CD4-positive, alpha-beta T cell treated with Interferon gamma for 1 hour (primary cell): ENCODE measurements around the gene CAMTA1.

ENCODE experiments used
- DNase-seq: peaks from one replicate; pipeline ENCODE4 v3.0.0-alpha.2; 2020

The CAMTA1 gene

DNA sequence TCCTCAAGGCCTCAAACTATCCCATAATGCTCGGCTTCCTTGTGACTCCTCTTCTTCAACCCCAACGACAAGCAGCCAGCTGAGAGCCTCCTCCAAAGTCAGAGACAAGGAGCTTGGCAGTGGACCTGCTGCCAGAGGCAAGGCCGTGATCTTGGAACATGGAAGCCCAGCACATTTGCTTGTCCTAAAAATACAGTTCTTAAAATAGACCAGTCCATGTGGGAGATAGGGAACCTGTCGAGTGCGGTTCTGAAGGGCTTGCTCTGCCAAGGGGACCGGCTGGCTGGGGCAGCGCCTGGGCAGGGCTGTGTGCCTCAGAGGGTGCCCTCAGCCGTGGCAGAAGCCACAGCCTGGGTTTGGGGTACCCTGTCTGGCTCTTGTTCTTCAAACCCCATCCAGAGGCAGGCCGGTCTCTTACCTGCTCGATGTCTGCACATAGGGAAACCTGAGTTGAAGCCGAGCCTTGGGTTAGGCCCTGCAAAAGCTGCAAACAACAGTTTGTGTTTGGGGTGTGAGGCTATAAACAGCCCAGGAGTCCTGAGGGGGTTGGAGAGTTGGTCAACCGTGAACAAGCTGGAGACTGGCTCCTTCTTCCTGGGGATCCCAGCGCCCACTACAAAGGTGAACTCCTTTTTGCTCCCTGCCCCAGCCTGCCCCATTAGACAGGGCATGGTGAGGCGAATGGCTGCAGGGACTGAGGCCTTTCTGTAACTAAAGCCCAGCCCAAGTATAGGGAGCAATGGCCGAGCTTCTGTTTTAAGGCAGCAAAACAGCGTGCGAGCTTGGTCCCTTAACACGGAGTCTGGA is 228.8 kb downstream of the CAMTA1 start:
- no peak for DNase-seq

- DNase-seq, result no peak
Measured at GRCh38 chr1:7014640-7014930, 229.3 kb downstream of the CAMTA1 start.

GRCh38 chr1:7015022-7015421 is 229.8 kb downstream of the CAMTA1 start:
- no peak for DNase-seq

- no peak for DNase-seq
Measured at GRCh38 chr1:7018351-7018750, 233.1 kb downstream of the CAMTA1 start.

- no peak for DNase-seq
Measured at GRCh38 chr1:7018826-7019225, 233.6 kb downstream of the CAMTA1 start.

- no peak for DNase-seq
Measured at GRCh38 chr1:7019510-7019909, 234.3 kb downstream of the CAMTA1 start.

- no peak for DNase-seq
Measured at GRCh38 chr1:7022058-7022457, 236.8 kb downstream of the CAMTA1 start.

DNA sequence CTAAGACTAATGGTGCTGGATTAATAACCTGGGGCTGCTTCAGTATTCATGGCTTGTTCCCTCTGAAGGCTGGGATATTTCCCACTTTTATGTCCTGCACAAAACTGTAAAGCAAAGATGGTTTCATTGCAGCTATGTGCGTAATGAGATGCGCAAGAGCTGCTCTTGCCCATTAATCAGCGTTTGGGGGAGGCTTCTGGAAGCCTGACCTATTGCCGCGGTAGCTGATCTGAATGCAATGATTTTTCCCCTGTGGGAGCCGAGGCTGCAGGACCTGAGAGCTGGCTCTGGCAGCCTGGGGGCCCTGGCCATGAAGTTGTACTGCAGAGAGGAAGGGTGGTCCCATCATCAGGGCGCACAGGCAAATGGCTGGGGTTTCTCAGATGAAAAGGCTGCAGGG is 239.8 kb downstream of the CAMTA1 start:
- no peak for DNase-seq

- no peak for DNase-seq
Measured at GRCh38 chr1:7026169-7026568, 240.9 kb downstream of the CAMTA1 start.

- no peak for DNase-seq
Measured at GRCh38 chr1:7032992-7033391, 247.7 kb downstream of the CAMTA1 start.

DNA sequence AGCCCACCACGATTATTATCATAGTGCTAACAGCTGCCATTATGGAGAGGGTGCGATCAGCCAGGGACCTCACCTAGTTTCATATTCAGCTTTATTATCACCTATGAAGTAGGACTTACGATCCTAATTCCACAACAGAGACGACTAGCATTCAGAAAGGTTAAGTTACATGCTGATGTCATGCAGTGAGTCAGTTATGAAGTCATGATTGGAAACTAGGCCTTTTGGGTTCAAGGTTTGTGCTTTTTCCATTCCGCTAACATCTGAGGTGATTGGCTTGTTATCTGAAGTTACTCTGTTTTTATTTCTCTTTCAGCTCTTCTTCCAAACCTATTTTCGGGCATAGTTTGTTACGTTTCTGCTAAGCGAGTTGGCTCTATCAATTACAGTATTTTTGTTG is 251.1 kb downstream of the CAMTA1 start:
- DNase-seq, result no peak

- DNase-seq, result no peak
Measured at GRCh38 chr1:7039590-7040220, 254.5 kb downstream of the CAMTA1 start.

DNA sequence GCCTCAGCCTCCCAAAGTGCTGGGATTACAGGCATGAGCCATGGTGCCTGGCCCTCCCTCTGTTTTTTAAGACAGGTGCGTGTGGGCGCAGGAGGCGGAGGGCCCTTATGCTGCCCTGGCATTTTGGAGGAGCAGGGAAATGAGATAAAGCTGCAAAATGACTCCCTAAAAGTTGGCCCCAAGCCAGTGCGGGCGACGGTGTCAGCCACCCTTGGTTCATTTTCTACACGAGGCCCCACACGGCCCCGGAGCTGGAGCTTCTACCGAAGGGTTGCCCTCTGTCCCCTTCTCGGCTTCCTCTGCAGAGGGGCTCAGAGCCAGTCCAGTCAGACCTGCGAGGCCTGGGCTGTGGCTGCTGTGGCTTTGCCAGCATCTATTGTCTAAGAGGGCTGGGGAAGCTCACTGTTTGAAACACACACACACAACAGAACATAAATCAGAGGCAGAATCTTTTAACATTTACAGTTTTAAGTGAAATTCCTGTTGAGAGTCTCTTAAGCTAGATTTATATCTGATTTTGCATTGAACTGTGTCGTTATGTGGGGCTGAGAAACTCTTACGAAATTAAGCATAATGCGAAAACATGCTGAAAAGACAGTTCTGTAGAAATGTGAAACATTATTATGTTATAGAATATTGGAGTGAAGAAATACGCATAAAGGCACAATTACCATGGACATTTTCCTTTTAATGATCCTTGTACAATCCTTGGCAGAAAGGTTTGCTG is 255.9 kb downstream of the CAMTA1 start:
- no peak for DNase-seq

DNA sequence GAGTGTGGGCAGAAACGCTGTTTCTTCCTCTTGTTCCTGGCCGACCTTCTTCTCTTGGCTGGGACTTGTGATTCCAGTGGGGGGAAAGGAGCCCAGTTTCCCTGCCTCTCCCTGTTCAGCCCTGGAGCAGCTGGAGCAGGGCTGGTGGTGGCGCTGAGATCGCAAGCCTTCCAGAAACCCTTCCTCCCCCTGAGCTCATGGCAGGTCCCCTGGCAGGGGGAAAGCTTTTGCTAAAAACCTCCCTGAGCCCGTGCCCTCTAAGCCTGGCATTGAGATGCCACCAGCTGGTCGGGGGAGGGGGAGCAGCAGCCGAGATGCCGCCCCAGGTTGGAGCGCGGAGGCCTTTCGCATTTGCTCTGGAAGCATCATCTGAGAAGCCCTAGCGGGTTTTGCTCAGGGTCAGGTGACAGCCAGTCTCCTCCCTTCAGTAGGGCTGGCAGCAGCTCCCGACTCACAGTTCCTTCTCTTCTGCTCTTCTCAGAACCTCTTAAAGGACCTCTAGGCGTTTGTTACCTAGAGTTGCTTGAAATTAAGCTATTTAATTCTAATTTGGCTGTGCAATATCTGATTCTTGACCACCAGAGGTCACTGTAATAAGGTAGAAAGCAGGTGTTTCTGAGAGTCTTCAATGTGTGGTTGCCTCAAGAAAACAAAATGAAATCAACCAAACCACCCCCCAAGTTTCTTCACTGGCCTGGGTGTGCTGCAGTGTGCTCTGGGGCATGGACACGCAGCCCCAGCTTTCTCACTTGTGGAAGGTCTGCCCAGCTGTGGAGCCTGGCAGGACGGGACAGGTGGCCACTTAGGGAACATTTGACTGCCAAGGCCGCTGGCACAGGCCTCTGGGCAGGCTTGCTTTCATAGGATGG is 257.3 kb downstream of the CAMTA1 start:
- no peak for DNase-seq

- DNase-seq, result no peak
Measured at GRCh38 chr1:7043191-7043549, 257.9 kb downstream of the CAMTA1 start.

GRCh38 chr1:7043719-7044535 is 258.7 kb downstream of the CAMTA1 start:
- DNase-seq, result no peak

DNA sequence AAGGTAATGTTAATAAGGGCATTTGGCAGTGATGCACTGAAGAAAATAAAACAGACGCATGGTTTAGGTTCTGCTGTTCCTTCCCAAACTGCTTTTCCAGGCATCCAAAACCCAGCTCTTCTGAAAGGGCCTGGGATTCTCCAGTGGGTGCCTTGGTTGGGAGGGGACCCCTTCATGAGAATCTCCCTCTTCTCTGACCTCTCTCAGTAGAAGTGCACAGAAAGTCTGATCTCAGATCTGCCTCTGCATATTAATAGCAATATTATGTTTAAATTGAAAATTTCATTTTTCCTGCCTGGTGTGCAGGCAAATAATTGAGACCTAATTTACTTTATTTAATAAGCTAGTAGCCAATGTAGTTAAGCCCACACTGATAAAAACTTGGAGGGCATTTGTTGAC is 260.6 kb downstream of the CAMTA1 start:
- DNase-seq, result no peak

DNA sequence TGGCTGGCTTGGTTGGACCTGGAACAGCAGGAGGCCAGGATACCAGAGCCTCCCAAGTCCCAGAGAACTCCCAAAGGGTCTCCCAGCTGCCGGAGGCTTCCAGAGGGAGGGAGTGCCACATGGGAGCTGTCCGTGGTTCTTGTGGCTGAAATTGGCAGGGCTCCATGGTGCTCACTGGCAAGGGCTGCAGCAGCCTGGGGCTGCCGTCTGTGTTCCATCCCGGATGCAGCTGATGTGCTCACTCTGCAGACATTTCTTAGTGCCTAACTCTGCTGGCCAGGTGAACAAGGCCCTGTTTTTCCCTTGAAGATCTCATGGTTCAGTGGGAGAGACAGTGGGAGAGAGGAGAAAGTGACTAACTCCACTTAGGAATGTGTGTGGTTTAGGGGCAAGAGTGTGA is 261.1 kb downstream of the CAMTA1 start:
- DNase-seq, result no peak

- no peak for DNase-seq
Measured at GRCh38 chr1:7046891-7047290, 261.6 kb downstream of the CAMTA1 start.

- DNase-seq, result no peak
Measured at GRCh38 chr1:7047866-7048265, 262.6 kb downstream of the CAMTA1 start.

- no peak for DNase-seq
Measured at GRCh38 chr1:7048395-7048794, 263.1 kb downstream of the CAMTA1 start.

GRCh38 chr1:7049913-7050625 is 264.8 kb downstream of the CAMTA1 start:
- DNase-seq, result no peak
